H1 (cell line): Measurements from ENCODE around the gene RNFT2. TPM values are rescaled to one million over a fixed set of nuclear protein-coding genes. Genes with fewer than 3 reads are reported as not detected.

ENCODE experiments used
- CHD1 ChIP-seq: IDR thresholded peaks from 2 replicates; pipeline ENCODE4 v1.6.1; 2012; ENCODE audit warnings: low read depth, low read length, improper control_type of control experiment
- GTF2F1 ChIP-seq: IDR thresholded peaks from 2 replicates; pipeline ENCODE4 v1.6.1; 2012; ENCODE audit warnings: low read depth, low read length, improper control_type of control experiment, borderline replicate concordance
- POLR2A ChIP-seq, 2 experiments: IDR thresholded peaks; 1 replicate in 1 of 2; 2 replicates in 1 of 2; pipeline ENCODE4 v1.6.1; 2011; ENCODE audit warnings: low read depth in 2 of 2, low read length in 2 of 2, mild to moderate bottlenecking in 2 of 2; ENCODE audit errors: control extremely low read depth in 1 of 2
- SIX5 ChIP-seq: IDR thresholded peaks from 2 replicates; pipeline ENCODE4 v1.6.1; 2011; ENCODE audit warnings: mild to moderate bottlenecking, low read depth, low read length
- polyA plus RNA-seq, 7 experiments: library from polyadenylated mRNA; depleted of rRNA in 3 of 7; stranded (reverse) in 5 of 7; unstranded in 2 of 7; fragments of >200 nt in 5 of 7; fragments of 200-250 nt in 2 of 7; gene quantifications; 1 replicate in 5 of 7; 2 replicates in 1 of 7; 4 replicates in 1 of 7; pipeline versions ENCODE4 v1.2.1 to v1.2.3, GENCODE V29; 2011 to 2013; ENCODE audit warnings: missing spikeins in 2 of 7, mixed read lengths in 2 of 7
- total RNA-seq: library from RNA; stranded (reverse); fragmentation: NEBNext Ultra II Directional; extraction: Animal tissue kit (Norgen Biotek cat#: 25700); gene quantifications from 2 replicates; pipeline ENCODE4 v1.2.1, GENCODE V29; 2021

Gene RNFT2
- total and polyA plus RNA-seq, 2 of the 8 experiments (the other 6 are each of a cell fraction or from before 2014, with no cell fraction given) = 14.2 to 33.1 TPM

DNA sequence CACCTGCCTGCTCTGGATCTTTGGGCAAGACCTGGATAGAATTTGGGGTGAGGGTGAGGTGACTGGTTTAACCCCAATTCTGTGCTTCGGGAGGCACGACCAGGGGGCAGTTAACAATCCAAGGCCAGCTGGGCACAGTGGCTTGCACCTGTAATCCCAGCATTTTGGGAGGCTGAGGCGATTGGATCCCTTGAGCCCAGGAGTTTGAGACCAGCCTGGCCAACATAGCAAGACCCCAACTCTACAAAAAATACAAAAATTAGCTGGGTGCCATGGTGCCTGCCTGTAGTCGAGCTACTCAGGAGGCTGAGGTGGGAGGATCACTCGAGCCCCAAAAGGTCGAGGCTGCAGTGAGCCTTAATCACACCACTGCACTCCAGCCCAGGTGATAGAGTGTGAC is 105.0 kb downstream of the RNFT2 start (continued):
- TF ChIP-seq CHD1 (no peak), SIX5 (no peak), POLR2A (IDR thresholded peaks at IDR 0.05; ENCODE audit: control extremely low read depth in 1 of 2, low read depth in 2 of 2, low read length in 2 of 2) (no peak), GTF2F1 (no peak)
